OCI-LY7 (cell line): ENCODE data around the gene RNF175.
"Not testable (repeated sequence)": the region's sequence is repeated elsewhere in the genome, so short reads cannot be mapped to it uniquely, and the experiment has no call there.

Experiments used
- CTCF ChIP-seq: fragments of 200-600 bp; sonication (generic); conservative IDR thresholded peaks from 2 replicates; pipeline ENCODE4 v1.5.1; 2014; ENCODE audit warnings: mild to moderate bottlenecking, antibody characterized with exemption, low read length, moderate library complexity, mixed read lengths
- EZH2phosphoT487 ChIP-seq: fragments of 200-600 bp; sonication (generic); IDR thresholded peaks from 2 replicates; pipeline ENCODE4 v1.6.1; 2018; ENCODE audit warnings: low read depth, borderline replicate concordance, mild to moderate bottlenecking, mixed run types, antibody characterized with exemption, low read length, moderate library complexity, mixed read lengths

- not testable (repeated sequence) for TF ChIP-seq CTCF, EZH2phosphoT487
Measured at GRCh38 chr4:153666505-153666904, 93.3 kb downstream of the RNF175 start.
